GM23338 (cell line): Measurements from ENCODE around the gene IL16. TPM values are rescaled to one million over a fixed set of nuclear protein-coding genes. Genes with fewer than 3 reads are reported as not detected.

Source experiments
- ATAC-seq: fragments of 200-7000 bp; cut with Tn5 transposase; 3 replicates; pipeline ENCODE4 v1.9.1; 2020
- DNase-seq: peaks from one replicate; pipeline ENCODE4 v3.0.0-alpha.2; 2015; ENCODE audit warnings: low spot score
- H2AFZ ChIP-seq: fragments of 200-600 bp; sonication (generic); 2 replicates; pipeline ENCODE4 v1.8.0; 2016; ENCODE audit warnings: antibody characterized with exemption, mild to moderate bottlenecking, moderate library complexity
- H3F3A ChIP-seq: fragments of 200-600 bp; sonication (generic); replicated peaks from 2 replicates; pipeline ENCODE4 v1.8.0; 2017; ENCODE audit warnings: antibody characterized with exemption, mixed run types, low read depth
- H3K27ac ChIP-seq: fragments of 200-600 bp; sonication (generic); 2 replicates; pipeline ENCODE4 v1.6.1; 2016; ENCODE audit warnings: low read depth
- H3K27me3 ChIP-seq: fragments of 200-600 bp; sonication (generic); 2 replicates; pipeline ENCODE4 v1.8.0; 2016; ENCODE audit warnings: mild to moderate bottlenecking, mixed run types, moderate library complexity; ENCODE audit not compliant: insufficient read depth
- H3K36me3 ChIP-seq: fragments of 200-600 bp; sonication (generic); 2 replicates; pipeline ENCODE4 v1.8.0; 2016; ENCODE audit warnings: mild to moderate bottlenecking; ENCODE audit not compliant: insufficient read depth
- H3K4me1 ChIP-seq: fragments of 200-600 bp; sonication (generic); 2 replicates; pipeline ENCODE4 v1.8.0; 2016; ENCODE audit warnings: mild to moderate bottlenecking, moderate library complexity; ENCODE audit not compliant: insufficient read depth
- H3K4me2 ChIP-seq: fragments of 200-600 bp; sonication (generic); 2 replicates; pipeline ENCODE4 v1.7.1; 2017; ENCODE audit warnings: mixed run types
- H3K4me3 ChIP-seq: fragments of 200-600 bp; sonication (generic); 2 replicates; pipeline ENCODE4 v1.6.1; 2016; ENCODE audit warnings: mixed run types
- H3K79me2 ChIP-seq: fragments of 200-600 bp; sonication (generic); replicated peaks from 2 replicates; pipeline ENCODE4 v1.8.0; 2017; ENCODE audit warnings: mild to moderate bottlenecking; ENCODE audit not compliant: insufficient read depth
- H3K9me2 ChIP-seq: fragments of 200-600 bp; sonication (generic); 2 replicates; pipeline ENCODE4 v1.8.0; 2017; ENCODE audit not compliant: insufficient read depth
- H4K20me1 ChIP-seq: fragments of 200-600 bp; sonication (generic); replicated peaks from 2 replicates; pipeline ENCODE4 v1.8.0; 2017; ENCODE audit warnings: mild to moderate bottlenecking; ENCODE audit not compliant: insufficient read depth
- H3K27ac Mint-ChIP-seq: 2 replicates; pipeline ENCODE4 v1.8.0; 2020; ENCODE audit warnings: inconsistent platforms, mild to moderate bottlenecking, moderate library complexity, mixed read lengths
- H3K27me3 Mint-ChIP-seq: 3 replicates; pipeline ENCODE4 v1.8.0; 2022; ENCODE audit warnings: low read depth, mild to moderate bottlenecking, moderate library complexity, mixed read lengths, inconsistent platforms; ENCODE audit not compliant: insufficient read depth, poor library complexity
- H3K36me3 Mint-ChIP-seq: 3 replicates; pipeline ENCODE4 v1.8.0; 2021; ENCODE audit warnings: low read depth, mild to moderate bottlenecking, inconsistent platforms, moderate library complexity, mixed read lengths
- H3K4me1 Mint-ChIP-seq: 3 replicates; pipeline ENCODE4 v1.8.0; 2020; ENCODE audit warnings: mild to moderate bottlenecking, inconsistent platforms, mixed read lengths
- H3K4me3 Mint-ChIP-seq: 3 replicates; pipeline ENCODE4 v1.8.0; 2021; ENCODE audit warnings: moderate library complexity, mild to moderate bottlenecking, inconsistent platforms, mixed read lengths
- H3K9me3 Mint-ChIP-seq: 3 replicates; pipeline ENCODE4 v1.8.0; 2020; ENCODE audit warnings: moderate library complexity, mild to moderate bottlenecking, inconsistent platforms, mixed read lengths
- CREB1 ChIP-seq: fragments of 250-450 bp; sonication (Bioruptor Pico); IDR thresholded peaks from 2 replicates; pipeline ENCODE4 v1.5.0; 2020; ENCODE audit warnings: low read depth, mild to moderate bottlenecking, moderate library complexity
- ETS1 ChIP-seq: IDR thresholded peaks from 2 replicates; pipeline ENCODE4 v1.6.1; 2016; ENCODE audit warnings: antibody characterized with exemption
- JUNB ChIP-seq: IDR thresholded peaks from one replicate; pipeline ENCODE4 v1.6.1; 2016; ENCODE audit warnings: antibody characterized with exemption; ENCODE audit not compliant: unreplicated experiment
- NANOG ChIP-seq: IDR thresholded peaks from 2 replicates; pipeline ENCODE4 v1.6.1; 2016; ENCODE audit warnings: antibody characterized with exemption, borderline replicate concordance
- POLR2AphosphoS5 ChIP-seq: IDR thresholded peaks from 2 replicates; pipeline ENCODE4 v1.6.1; 2016; ENCODE audit warnings: antibody characterized with exemption, low read depth
- REST ChIP-seq: IDR thresholded peaks from one replicate; pipeline ENCODE4 v1.6.1; 2018; ENCODE audit warnings: antibody characterized with exemption; ENCODE audit not compliant: unreplicated experiment
- STAT1 ChIP-seq: IDR thresholded peaks from one replicate; pipeline ENCODE4 v1.6.1; 2016; ENCODE audit warnings: antibody characterized with exemption; ENCODE audit not compliant: unreplicated experiment
- ZNF114 ChIP-seq: fragments of 250-450 bp; sonication (Bioruptor Pico); IDR thresholded peaks from 2 replicates; pipeline ENCODE4 v1.5.0; 2020; ENCODE audit warnings: mild to moderate bottlenecking, moderate library complexity
- ZNF331 ChIP-seq: fragments of 250-450 bp; sonication (Bioruptor Pico); IDR thresholded peaks from 2 replicates; pipeline ENCODE4 v1.5.0; 2020; ENCODE audit warnings: low read depth, mild to moderate bottlenecking, moderate library complexity
- ZNF462 ChIP-seq: fragments of 250-450 bp; sonication (Bioruptor Pico); IDR thresholded peaks from 2 replicates; pipeline ENCODE4 v1.5.0; 2020; ENCODE audit warnings: mild to moderate bottlenecking, moderate library complexity
- polyA plus RNA-seq: library from polyadenylated mRNA; unstranded; fragments of >200 nt; fragmentation: Nextera tagmentation; extraction: Ambion mirVana; gene quantifications from 2 replicates; pipeline ENCODE4 v1.2.1, GENCODE V29; 2016
- total RNA-seq: library from RNA; depleted of rRNA; stranded (reverse); fragments of >200 nt; shearing (Covaris generic); gene quantifications from 2 replicates; pipeline ENCODE4 v1.2.3, GENCODE V29; 2014

Gene IL16
- total and polyA plus RNA-seq, 2 experiments from 2014 or later: 0.29 TPM; not detected in 1

- peak overlapping the region; percentile 92 for H2AFZ ChIP-seq
- Mint-ChIP-seq H3K36me3 (no peaks in the 10 kb centered on the region), H3K9me3 (no peaks in the 10 kb centered on the region)
Measured at GRCh38 chr15:81259760-81260298, 63.1 kb downstream of the IL16 start.

DNA sequence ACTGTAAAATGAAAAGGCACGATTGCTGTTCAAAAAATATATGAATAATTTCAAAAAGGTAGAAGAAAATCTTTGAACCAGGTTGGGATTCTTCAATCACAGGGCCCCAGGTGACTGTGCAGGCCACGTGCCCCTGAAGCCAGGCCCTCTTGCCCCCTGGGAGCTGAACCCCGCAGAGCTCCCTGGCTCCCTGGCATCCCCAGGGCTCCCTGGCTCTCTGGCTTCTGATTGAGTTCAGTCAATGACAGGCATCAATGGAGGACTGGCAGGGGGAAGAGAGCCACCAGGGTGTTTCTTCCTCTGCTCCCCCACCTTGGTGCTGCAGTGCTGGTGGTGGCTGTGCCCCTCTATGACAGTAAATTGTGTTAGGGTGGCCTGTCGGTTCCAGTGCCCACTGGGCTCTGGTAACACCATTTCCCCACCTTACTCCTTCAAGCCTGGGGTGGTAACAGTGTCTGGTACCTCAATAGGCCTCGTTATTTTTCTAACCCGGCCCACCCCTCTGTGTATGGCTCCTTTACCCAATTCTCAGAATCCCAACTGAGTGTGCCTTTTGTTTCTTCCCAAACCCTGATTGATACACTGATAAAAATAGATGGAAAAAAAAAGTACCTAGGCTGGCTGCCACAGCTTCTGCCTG lies 64.6 kb downstream of the IL16 start:
- Histone ChIP-seq H3F3A (no peaks in the 10 kb centered on the region), H3K79me2 (no peaks in the 10 kb centered on the region), H4K20me1 (no peaks in the 10 kb centered on the region), H3K4me2 (no peak overlapping the region), H3K4me1 (no peaks in the 10 kb centered on the region; the same call in 1 of the 2 replicates), H3K27ac (no peak overlapping the region), H3K9me2 (no peaks in the 10 kb centered on the region), H3K36me3 (no peaks in the 10 kb centered on the region), H3K27me3 (no peaks in the 10 kb centered on the region), H2AFZ (0 out of 2 replicates have a peak overlapping the region, but pooled peaks have one; percentile 64), H3K4me3 (no peak overlapping the region)
- H3K4me3 Mint-ChIP-seq: no peak overlapping the region
- DNase-seq: no peak
- no peaks in the 10 kb centered on the region; the same call in 2 of the 3 replicates for H3K9me3 Mint-ChIP-seq
- no peak for ATAC-seq
- H3K27ac Mint-ChIP-seq: no peak overlapping the region
- H3K36me3 Mint-ChIP-seq: no peaks in the 10 kb centered on the region
- peaks cover 5% of the 10 kb centered on the region for H3K27me3 Mint-ChIP-seq
- peaks cover 11% of the 10 kb centered on the region for H3K4me1 Mint-ChIP-seq
- no peak for TF ChIP-seq ZNF462 (CRISPR knock-in tag)
- no peak for TF ChIP-seq REST
- no peak for TF ChIP-seq ETS1
- TF ChIP-seq STAT1: no peak

More at GRCh38 chr15:81259760-81260298, 63.1 kb downstream of the IL16 start:
- Histone ChIP-seq H3F3A (no peaks in the 10 kb centered on the region), H3K9me2 (no peaks in the 10 kb centered on the region), H3K79me2 (no peaks in the 10 kb centered on the region), H3K4me2 (no peak overlapping the region), H3K36me3 (no peaks in the 10 kb centered on the region), H3K4me1 (no peaks in the 10 kb centered on the region), H3K27ac (no peak overlapping the region), H4K20me1 (no peaks in the 10 kb centered on the region), H3K4me3 (no peak overlapping the region), H3K27me3 (no peaks in the 10 kb centered on the region)
- peaks cover 2% of the 10 kb centered on the region for H3K27me3 Mint-ChIP-seq
- DNase-seq (no peak), ATAC-seq (no peak)
- no peaks in the 10 kb centered on the region for H3K4me1 Mint-ChIP-seq
- no peak overlapping the region for H3K27ac Mint-ChIP-seq
- TF ChIP-seq POLR2AphosphoS5 (no peak), ZNF114 (CRISPR knock-in tag) (no peak), JUNB (no peak), ETS1 (no peak), ZNF331 (CRISPR knock-in tag) (no peak), NANOG (no peak), CREB1 (CRISPR knock-in tag) (no peak)
- no peak overlapping the region for H3K4me3 Mint-ChIP-seq
